ENCODE results near the gene PDCD1LG2.

DNA sequence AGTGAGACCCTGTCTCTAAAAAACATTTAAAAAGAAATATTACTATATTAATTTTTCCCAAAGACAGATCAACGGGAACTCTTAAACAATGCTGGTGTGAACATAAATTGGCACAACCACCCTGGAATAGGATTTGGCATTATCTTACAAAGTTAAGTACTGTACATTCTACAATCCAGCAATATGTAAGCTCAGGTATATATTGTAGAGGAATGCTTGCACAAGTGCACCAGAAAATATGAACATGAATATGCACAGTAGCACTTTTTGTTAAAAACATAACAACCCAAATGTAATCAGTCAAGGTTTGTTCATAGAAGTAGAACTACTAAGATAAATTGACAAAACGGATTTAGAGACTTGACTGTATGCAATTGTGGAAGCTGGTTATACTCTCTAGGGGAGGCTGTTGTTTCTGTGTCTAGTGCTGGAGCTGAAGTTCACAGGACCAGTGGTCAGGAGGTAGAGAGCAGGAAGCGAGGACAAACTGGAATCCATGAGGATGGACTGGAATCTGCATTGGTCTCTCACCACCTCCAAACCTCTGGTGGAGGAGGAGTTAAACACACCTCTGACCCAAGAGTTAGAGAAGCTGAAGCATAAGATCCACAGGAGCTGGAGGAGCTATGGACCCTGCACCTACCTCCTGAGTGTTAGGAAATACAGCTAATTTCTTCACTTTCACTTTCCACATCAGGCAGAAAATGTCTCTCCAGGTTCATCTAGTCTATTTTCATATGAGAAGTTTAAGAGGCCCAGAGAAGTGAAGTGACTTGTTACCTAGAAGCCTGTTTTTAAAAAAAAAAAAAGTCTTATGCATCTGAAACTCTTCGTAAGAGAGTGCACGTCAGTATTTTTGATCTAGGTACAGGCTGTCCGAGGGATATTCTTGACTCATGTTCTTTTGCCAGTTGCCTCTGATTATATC is 98.2 kb downstream of the PDCD1LG2 start:
- TF ChIP-seq, protein P1, sequence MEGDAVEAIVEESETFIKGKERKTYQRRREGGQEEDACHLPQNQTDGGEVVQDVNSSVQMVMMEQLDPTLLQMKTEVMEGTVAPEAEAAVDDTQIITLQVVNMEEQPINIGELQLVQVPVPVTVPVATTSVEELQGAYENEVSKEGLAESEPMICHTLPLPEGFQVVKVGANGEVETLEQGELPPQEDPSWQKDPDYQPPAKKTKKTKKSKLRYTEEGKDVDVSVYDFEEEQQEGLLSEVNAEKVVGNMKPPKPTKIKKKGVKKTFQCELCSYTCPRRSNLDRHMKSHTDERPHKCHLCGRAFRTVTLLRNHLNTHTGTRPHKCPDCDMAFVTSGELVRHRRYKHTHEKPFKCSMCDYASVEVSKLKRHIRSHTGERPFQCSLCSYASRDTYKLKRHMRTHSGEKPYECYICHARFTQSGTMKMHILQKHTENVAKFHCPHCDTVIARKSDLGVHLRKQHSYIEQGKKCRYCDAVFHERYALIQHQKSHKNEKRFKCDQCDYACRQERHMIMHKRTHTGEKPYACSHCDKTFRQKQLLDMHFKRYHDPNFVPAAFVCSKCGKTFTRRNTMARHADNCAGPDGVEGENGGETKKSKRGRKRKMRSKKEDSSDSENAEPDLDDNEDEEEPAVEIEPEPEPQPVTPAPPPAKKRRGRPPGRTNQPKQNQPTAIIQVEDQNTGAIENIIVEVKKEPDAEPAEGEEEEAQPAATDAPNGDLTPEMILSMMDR (IDR thresholded peaks at IDR 0.05; ENCODE audit: insufficient read depth, low read depth, low read length), result no peak
- no peak for TF ChIP-seq EZH2 (IDR thresholded peaks at IDR 0.05; ENCODE audit: insufficient read depth, low read length)

All from astrocyte (in vitro differentiated cells and primary cell).